K562 (cell line): ENCODE results near the gene PWP2. TPM values are rescaled to one million over a fixed set of nuclear protein-coding genes. Genes with fewer than 3 reads are reported as not detected.
A peak's percentile ranks its signal among the peaks of the same experiment; 100 is the strongest.

ENCODE experiments used
- ATAC-seq: fragments of 200-7000 bp; cut with Tn5 transposase; 3 replicates; pipeline ENCODE4 v1.9.1; 2020; ENCODE audit warnings: moderate library complexity
- BruUV-seq: library from RNA; stranded (reverse); fragments of 400-500 nt; replicated peaks from 2 replicates; lab custom pipeline; 2021; lab: Mats Ljungman, UMichigan
- CTCF ChIA-PET: fragments of 300-600 bp; formaldehyde crosslinking; extraction: SDS; loops from one replicate; lab custom pipeline; 2021; ENCODE audit warnings: low intra/inter-chr PET ratio; lab: Yijun Ruan, JAX
- POLR2A ChIA-PET: fragments of 300-600, 350-650 bp; sonication (Branson Sonifier 250); formaldehyde crosslinking; extraction: SDS; loops from one replicate; lab custom pipeline; 2021; ENCODE audit warnings: antibody characterized with exemption, inconsistent platforms; lab: Yijun Ruan, JAX
- DNase-seq, 4 experiments: peaks; one replicate each; pipeline versions ENCODE4 v3.0.0 to v3.0.0-alpha.2; 2011 to 2018; ENCODE audit warnings: low spot score in 3 of 4, mixed read lengths in 3 of 4; ENCODE audit errors: extremely low read depth in 1 of 4
- FAIRE-seq: peaks from 2 replicates; lab custom pipeline; 2011; peaks lifted over from hg19 to GRCh38; lab: Jason Lieb, UNC
- H2AFZ ChIP-seq: 2 replicates; pipeline ENCODE4 v1.6.0; 2011; ENCODE audit warnings: low read depth, low read length, control low read depth, inconsistent platforms
- H3K27ac ChIP-seq: fragments of 200-600 bp; 3 replicates; pipeline ENCODE4 v1.8.0; 2011; ENCODE audit warnings: low read depth, mild to moderate bottlenecking, control low read depth, inconsistent platforms, low read length, moderate library complexity, mixed read lengths; ENCODE audit errors: extremely low read depth
- H3K27me3 ChIP-seq, 2 experiments: fragments of 300-600 bp in 1 of 2; 2 replicates in 1 of 2; 3 replicates in 1 of 2; pipeline versions ENCODE4 v1.6.0 to v1.8.0; 2011; ENCODE audit warnings: inconsistent platforms in 2 of 2, low read length in 2 of 2, mild to moderate bottlenecking in 1 of 2, mixed read lengths in 1 of 2, moderate library complexity in 1 of 2; ENCODE audit not compliant: control insufficient read depth in 2 of 2, insufficient read depth in 2 of 2
- H3K36me3 ChIP-seq: fragments of 300-600 bp; 3 replicates; pipeline ENCODE4 v1.8.0; 2011; ENCODE audit warnings: mild to moderate bottlenecking, low read length, inconsistent platforms; ENCODE audit not compliant: control insufficient read depth, insufficient read depth
- H3K4me1 ChIP-seq, 2 experiments: fragments of 200-600 bp in 1 of 2; replicated peaks in 1 of 2; 2 replicates in 1 of 2; 3 replicates in 1 of 2; pipeline versions ENCODE4 v1.5.1 to v1.8.0; 2011; ENCODE audit warnings: inconsistent platforms in 2 of 2, low read length in 2 of 2, mild to moderate bottlenecking in 1 of 2, mixed read lengths in 1 of 2, moderate library complexity in 1 of 2; ENCODE audit not compliant: control insufficient read depth in 2 of 2, insufficient read depth in 2 of 2
- H3K4me2 ChIP-seq: 2 replicates; pipeline ENCODE4 v1.6.1; 2011; ENCODE audit warnings: low read length, control low read depth, inconsistent platforms, mixed read lengths; ENCODE audit not compliant: insufficient read depth
- H3K4me3 ChIP-seq: fragments of 200-600 bp; sonication (generic), shearing (Covaris generic); 2 replicates; pipeline ENCODE4 v1.5.1; 2016; ENCODE audit warnings: control low read depth, inconsistent platforms
- H3K79me2 ChIP-seq: fragments of 200-600 bp; 3 replicates; pipeline ENCODE4 v1.8.0; 2011; ENCODE audit warnings: low read length, inconsistent platforms; ENCODE audit not compliant: control insufficient read depth, insufficient read depth
- H3K9ac ChIP-seq, 2 experiments: 2 replicates each; pipeline versions ENCODE4 v1.6.0 to v1.6.1; 2011; ENCODE audit warnings: low read depth in 2 of 2, low read length in 2 of 2, control low read depth in 1 of 2, inconsistent platforms in 1 of 2, mild to moderate bottlenecking in 1 of 2, mixed read lengths in 1 of 2; ENCODE audit not compliant: insufficient read depth in 1 of 2
- H3K9me1 ChIP-seq: one replicate; pipeline ENCODE4 v1.6.0; 2011; ENCODE audit warnings: inconsistent platforms, mild to moderate bottlenecking, low read length, moderate library complexity; ENCODE audit not compliant: control insufficient read depth, insufficient read depth
- H3K9me3 ChIP-seq: replicated peaks from 2 replicates; pipeline ENCODE4 v1.5.1; 2011; ENCODE audit warnings: low read depth, low read length, inconsistent platforms; ENCODE audit not compliant: control insufficient read depth, insufficient read depth
- H4K20me1 ChIP-seq: replicated peaks from 2 replicates; pipeline ENCODE4 v1.6.1; 2011; ENCODE audit warnings: low read length, inconsistent platforms, mixed read lengths; ENCODE audit not compliant: control insufficient read depth, insufficient read depth
- GTF2A2 ChIP-seq: IDR thresholded peaks from 2 replicates; pipeline ENCODE4 v1.6.1; 2016; ENCODE audit warnings: mild to moderate bottlenecking, missing genetic modification characterization, missing compliant biosample characterization
- HIVEP1 ChIP-seq: fragments of 250-450 bp; sonication (Bioruptor Pico); IDR thresholded peaks from 2 replicates; pipeline ENCODE4 v1.4.0; 2020; ENCODE audit warnings: mild to moderate bottlenecking
- HNRNPK ChIP-seq: fragments of 200-400 bp; formaldehyde crosslinking; IDR thresholded peaks from one replicate; pipeline ENCODE4 v1.6.1; 2018; ENCODE audit warnings: mild to moderate bottlenecking, low read depth, low read length; ENCODE audit not compliant: poor library complexity, severe bottlenecking
- MAZ ChIP-seq, 2 experiments: fragments of 450-650 bp in 1 of 2; sonication (generic) in 1 of 2; formaldehyde crosslinking; IDR thresholded peaks in 1 of 2; conservative IDR thresholded peaks in 1 of 2; 2 replicates each; pipeline versions ENCODE4 v1.4.0 to v1.5.0; 2020; ENCODE audit warnings: mild to moderate bottlenecking in 1 of 2, missing genetic modification reagents in 1 of 2
- MBD2 ChIP-seq: sonication (generic); IDR thresholded peaks from 2 replicates; pipeline ENCODE4 v1.6.1; 2016; ENCODE audit warnings: low read depth, borderline replicate concordance
- NFE2L1 ChIP-seq: fragments of 450-650 bp; IDR thresholded peaks from 2 replicates; pipeline ENCODE4 v1.6.1; 2016; ENCODE audit warnings: missing genetic modification characterization, low read depth, mild to moderate bottlenecking, missing compliant biosample characterization, moderate library complexity, borderline replicate concordance
- NFYB ChIP-seq: IDR thresholded peaks from 2 replicates; pipeline ENCODE4 v1.6.1; 2011; ENCODE audit warnings: mild to moderate bottlenecking, moderate library complexity; ENCODE audit not compliant: insufficient read length; ENCODE audit errors: extremely low read depth
- WHSC1 ChIP-seq: IDR thresholded peaks from one replicate; pipeline ENCODE4 v1.6.1; 2012; ENCODE audit warnings: low read length, control low read depth, inconsistent platforms
- ZC3H4 ChIP-seq: sonication (generic); formaldehyde crosslinking; IDR thresholded peaks from 2 replicates; pipeline ENCODE4 v1.9.0; 2021; ENCODE audit warnings: missing genetic modification reagents, borderline replicate concordance
- ZNF354B ChIP-seq: fragments of 250-450 bp; sonication (Bioruptor Pico); IDR thresholded peaks from 2 replicates; pipeline ENCODE4 v1.4.0; 2020
- ZNF77 ChIP-seq: fragments of 250-450 bp; sonication (Bioruptor Pico); IDR thresholded peaks from 2 replicates; pipeline ENCODE4 v1.5.0; 2020
- WGBS: fragments of 100-300 bp; shearing (Covaris generic); methylation state at CpG from one replicate; pipeline ENCODE4 v1.1.6; 2016; ENCODE audit warnings: low coverage, mixed read lengths; ENCODE audit not compliant: insufficient coverage; ENCODE audit errors: missing lambda C conversion rate; 5-methylcytosine and 5-hydroxymethylcytosine counted together
- in situ Hi-C: fragments of 300-500 bp; cut with MboI; formaldehyde crosslinking; loops from 4 replicates; pipeline ENCODE4 v1.15.0; 2018; ENCODE audit warnings: inconsistent platforms, mixed read lengths
- intact Hi-C: fragments of 100-400 bp; cut with micrococcal nuclease; formaldehyde crosslinking; loops from 2 replicates; pipeline ENCODE4 v1.14.2; 2022
- polyA plus RNA-seq, 8 experiments: library from polyadenylated mRNA; depleted of rRNA in 4 of 8; stranded (reverse) in 5 of 8; unstranded in 3 of 8; fragments of >200 nt; fragmentation: Nextera tagmentation in 2 of 8; fragmentation: Illumina TruSeq in 1 of 8; extraction: Ambion mirVana in 2 of 8; extraction: Trizol in 1 of 8; gene quantifications; 2 replicates each; pipeline versions ENCODE4 v1.2.1 to v1.2.3, GENCODE V29; 2011 to 2014; ENCODE audit warnings: inconsistent platforms in 1 of 8, missing spikeins in 1 of 8
- total RNA-seq, 7 experiments: library from RNA; depleted of rRNA in 6 of 7; stranded (reverse); fragments of >200 nt in 6 of 7; fragmentation: Illumina TruSeq in 2 of 7; extraction: Trizol in 2 of 7; gene quantifications; 2 replicates each; pipeline versions ENCODE4 v1.2.1 to v1.2.3, GENCODE V29; 2011 to 2021; ENCODE audit warnings: low replicate concordance in 1 of 7
- TF ChIP-seq, protein P1 (sequence below), 2 experiments: fragments of 450-650 bp in 1 of 2; sonication (generic) in 1 of 2; formaldehyde crosslinking in 1 of 2; IDR thresholded peaks in 1 of 2; conservative IDR thresholded peaks in 1 of 2; 2 replicates each; pipeline versions ENCODE4 v1.6.1 to v1.8.1; 2016 to 2023; ENCODE audit warnings: mild to moderate bottlenecking in 2 of 2, moderate library complexity in 2 of 2, inconsistent platforms in 1 of 2, missing genetic modification reagents in 1 of 2
- TF ChIP-seq, protein P2 (sequence below): sonication (generic); formaldehyde crosslinking; IDR thresholded peaks from 2 replicates; pipeline ENCODE4 v1.9.0; 2022; ENCODE audit warnings: mild to moderate bottlenecking, missing genetic modification reagents

The PWP2 gene
- total and polyA plus RNA-seq, 9 of the 15 experiments (the other 6 are each of a cell fraction or from before 2014, with no cell fraction given), result 0.72 to 57.6 (median 31.1) TPM

DNA sequence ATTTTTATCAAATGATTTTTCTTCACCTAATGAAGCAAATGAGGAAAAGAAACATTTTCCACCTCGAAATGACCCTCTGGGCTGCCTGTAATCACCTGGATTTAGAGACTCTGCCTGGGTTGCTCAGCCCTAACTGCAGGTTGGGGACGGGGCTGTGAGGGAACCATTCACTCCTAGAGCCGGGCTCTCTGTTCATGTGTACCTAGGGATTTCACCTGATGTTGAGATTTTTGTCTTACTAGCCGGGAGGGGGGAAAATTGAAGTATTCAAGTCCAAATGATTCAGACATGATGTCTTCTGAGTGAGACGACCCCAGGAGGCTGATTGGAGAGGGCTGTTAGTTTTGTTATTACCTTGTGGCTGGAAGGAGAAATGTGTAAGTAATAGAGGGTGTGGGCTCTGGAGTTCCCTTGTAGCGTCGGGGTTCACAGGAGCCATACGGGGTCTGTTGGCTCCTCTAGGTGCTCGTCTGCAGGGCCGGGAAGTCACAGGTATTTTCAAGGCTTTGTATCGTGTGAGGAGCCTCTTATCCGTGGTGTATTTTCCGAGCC is 42.3 kb upstream of the PWP2 start:
- Histone ChIP-seq H3K9me3 (no peaks in the 10 kb centered on the region), H3K9me1 (peaks cover 2% of the 10 kb centered on the region), H3K4me1 (peaks cover 3 to 8% of the 10 kb centered on the region in 2 experiments; a peak in 4 of 5 replicates), H2AFZ (no peak overlapping the region), H3K79me2 (peaks cover 7% of the 10 kb centered on the region; the same call in 1 of the 3 replicates), H3K9ac (no peak overlapping the region), H3K27me3 (no peaks in the 10 kb centered on the region), H3K27ac (no peak overlapping the region), H3K4me2 (no peak overlapping the region), H3K36me3 (peaks cover 83% of the 10 kb centered on the region), H4K20me1 (0 out of 2 replicates have a peak, but pooled peaks cover 5% of the 10 kb centered on the region), H3K4me3 (no peak overlapping the region)
- FAIRE-seq, result no peak
- ChIA-PET CTCF (no interaction called here), POLR2A (interaction anchor here (2.7 kb wide), 1 partner anchor 10 kb away, joined by 9 read pairs; no protein-coding TSS in a partner anchor)
- TF ChIP-seq MAZ (CRISPR knock-in tag; conservative IDR thresholded peaks at IDR 0.05 in 1 of 2, IDR thresholded peaks at IDR 0.05 in 1 of 2), result no peak
- intact Hi-C loops (no loop called here), in situ Hi-C loops (no loop called here)
- 92% methylated on average over 13 of the region's 13 CpGs for WGBS
- no peak for DNase-seq
- ATAC-seq, result no peak
- BruUV-seq, result no TSS peak

DNA sequence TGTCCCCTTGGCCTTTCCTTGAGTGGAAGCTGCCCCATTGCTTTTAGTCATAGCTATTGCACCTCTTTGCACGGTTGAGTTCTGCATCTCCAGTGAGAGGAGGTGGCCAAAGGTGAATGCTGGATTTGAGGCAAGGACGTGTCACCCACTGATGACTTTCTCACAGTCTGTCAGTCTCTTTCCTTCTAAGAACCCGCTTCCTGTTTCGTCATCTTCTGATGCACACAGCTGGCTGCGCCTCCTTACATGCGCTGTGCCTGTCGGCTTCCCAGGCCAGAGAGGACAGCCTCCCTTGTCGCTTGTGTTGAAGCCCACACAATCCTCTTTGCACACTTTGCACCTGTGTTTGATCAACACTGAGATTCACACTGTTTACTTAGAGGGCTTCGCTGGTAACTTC is 41.8 kb upstream of the PWP2 start:
- H3K79me2 ChIP-seq, result peaks cover 7% of the 10 kb centered on the region; the same call in 1 of the 3 replicates
- CTCF ChIA-PET, result no interaction called here
- POLR2A ChIA-PET, result interaction anchor here (0.7 kb wide), 1 partner anchor 8 kb away, joined by 3 read pairs; no protein-coding TSS in a partner anchor
- no peak for DNase-seq
- BruUV-seq, result no TSS peak
- FAIRE-seq, result no peak
- peaks cover 86% of the 10 kb centered on the region for H3K36me3 ChIP-seq
- no peaks in the 10 kb centered on the region for H3K9me3 ChIP-seq
- H3K4me2 ChIP-seq, result no peak overlapping the region
- peaks cover 3 to 8% of the 10 kb centered on the region in 2 experiments; a peak in 4 of 5 replicates for H3K4me1 ChIP-seq
- H3K27ac ChIP-seq, result no peak overlapping the region
- no peak overlapping the region for H2AFZ ChIP-seq
- no peak overlapping the region for H3K4me3 ChIP-seq
- no peaks in the 10 kb centered on the region for H3K27me3 ChIP-seq
- intact Hi-C loops (no loop called here), in situ Hi-C loops (no loop called here)
- peaks cover 2% of the 10 kb centered on the region for H3K9me1 ChIP-seq
- ATAC-seq, result no peak
- 0 out of 2 replicates have a peak, but pooled peaks cover 5% of the 10 kb centered on the region for H4K20me1 ChIP-seq
- no peak overlapping the region for H3K9ac ChIP-seq
- WGBS, result 83% methylated on average over 9 of the region's 9 CpGs
- TF ChIP-seq, protein P1, sequence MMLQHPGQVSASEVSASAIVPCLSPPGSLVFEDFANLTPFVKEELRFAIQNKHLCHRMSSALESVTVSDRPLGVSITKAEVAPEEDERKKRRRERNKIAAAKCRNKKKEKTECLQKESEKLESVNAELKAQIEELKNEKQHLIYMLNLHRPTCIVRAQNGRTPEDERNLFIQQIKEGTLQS (IDR thresholded peaks at IDR 0.05), result peak; percentile 46
- TF ChIP-seq, protein P1 (CRISPR knock-in tag; conservative IDR thresholded peaks at IDR 0.05), result no peak
- no peak for TF ChIP-seq NFYB
- TF ChIP-seq GTF2A2 (tag), result no peak
- no peak for TF ChIP-seq HNRNPK
- no peak for TF ChIP-seq HIVEP1 (CRISPR knock-in tag)
- TF ChIP-seq ZNF77 (CRISPR knock-in tag), result no peak
- TF ChIP-seq, protein P2, sequence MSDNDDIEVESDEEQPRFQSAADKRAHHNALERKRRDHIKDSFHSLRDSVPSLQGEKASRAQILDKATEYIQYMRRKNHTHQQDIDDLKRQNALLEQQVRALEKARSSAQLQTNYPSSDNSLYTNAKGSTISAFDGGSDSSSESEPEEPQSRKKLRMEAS (CRISPR knock-in tag), result 0 out of 2 replicates have a peak, but pooled peaks have one; percentile 12
- no peak for TF ChIP-seq ZNF354B
- no peak for TF ChIP-seq ZC3H4 (CRISPR knock-in tag)
- no peak for TF ChIP-seq MBD2
- no peak for TF ChIP-seq NFE2L1 (tag)
- TF ChIP-seq WHSC1, result no peak
